ENCODE data around the gene TTC39C.

TTC39C gene

DNA sequence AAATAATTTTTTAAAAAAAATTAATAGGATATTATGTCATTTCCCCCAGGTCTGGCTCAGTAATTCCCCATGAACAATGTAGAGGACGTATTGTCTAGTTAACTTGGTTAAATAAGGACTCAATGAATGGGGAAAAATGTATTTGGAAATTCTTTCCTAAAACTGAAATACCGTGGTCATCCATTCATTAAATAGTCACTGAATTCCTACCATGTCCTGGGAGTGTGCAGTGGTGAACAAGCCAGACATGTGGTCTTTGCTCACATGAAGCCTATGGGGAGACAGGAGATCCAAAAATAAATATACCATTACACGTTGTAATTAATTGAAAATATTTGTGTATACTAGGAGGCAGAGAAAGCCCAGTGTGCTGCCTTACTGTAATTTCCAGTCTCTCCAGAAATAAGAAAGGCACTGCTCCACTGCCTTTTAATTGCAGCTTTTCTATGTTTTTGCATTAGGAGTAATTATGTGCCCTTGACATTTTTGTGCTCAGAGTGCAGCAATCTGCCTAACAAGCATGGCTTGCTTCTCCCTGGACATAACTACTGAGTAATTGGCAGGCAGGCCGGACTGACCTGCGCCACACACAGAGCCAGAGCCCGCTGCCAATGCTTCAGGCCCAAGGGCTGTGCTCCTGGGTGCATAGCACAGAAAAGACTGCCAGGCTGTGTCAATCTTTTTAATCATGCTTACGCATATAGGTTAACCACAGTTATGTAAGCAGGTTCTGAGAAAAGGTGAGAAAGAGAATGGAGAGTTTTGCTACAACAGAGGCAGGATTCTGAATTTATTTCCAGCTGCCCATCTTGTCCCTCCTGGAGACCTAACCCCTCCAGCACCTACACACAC is 22.2 kb upstream of the TTC39C start:
- DNase-seq (ENCODE audit: low read depth, low spot score), result no peak

DNA sequence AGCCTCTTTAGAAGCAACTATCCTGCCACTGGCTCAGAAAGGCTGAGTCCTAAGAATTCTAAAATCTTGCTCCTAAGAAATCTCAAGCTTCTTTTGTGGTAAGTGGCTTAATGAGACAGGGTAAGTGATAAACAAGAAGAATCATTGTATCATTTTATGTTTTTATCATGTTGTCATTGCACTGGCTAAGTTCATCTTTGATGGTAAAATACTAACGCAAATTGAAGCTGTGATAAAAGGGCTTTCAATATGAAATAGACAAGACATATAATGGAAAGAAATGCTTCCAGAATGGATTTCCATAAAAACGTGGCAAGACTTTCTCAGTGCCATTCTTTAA is 21.6 kb upstream of the TTC39C start:
- no peak for DNase-seq (ENCODE audit: low read depth, low spot score)

DNA sequence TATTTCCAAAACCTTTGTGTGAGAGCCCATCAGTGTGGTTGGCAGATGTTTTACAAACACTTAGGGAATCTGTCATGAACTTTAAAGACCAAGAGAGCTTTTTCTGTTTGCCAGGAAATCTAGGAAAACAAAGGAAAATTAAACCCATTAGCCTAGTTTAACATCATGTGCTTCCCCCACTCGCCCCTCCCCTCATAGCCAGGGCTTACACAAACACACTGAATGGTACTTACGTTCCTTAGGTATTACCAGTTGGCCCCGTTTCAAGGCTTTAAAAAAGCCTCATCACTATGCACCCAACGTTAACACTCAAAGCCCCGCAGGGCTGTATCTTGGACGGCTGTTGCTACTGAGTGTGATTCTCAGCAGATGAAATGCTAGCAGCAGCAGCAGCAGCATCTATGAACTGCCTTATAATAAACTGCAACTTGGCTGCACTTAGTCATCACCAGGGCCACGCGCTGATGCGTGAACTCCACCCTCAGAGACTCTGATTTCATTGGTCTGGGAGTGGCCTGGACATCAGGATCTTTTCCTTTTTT is 20.1 kb upstream of the TTC39C start:
- no peak for DNase-seq (ENCODE audit: low read depth, low spot score)

DNA sequence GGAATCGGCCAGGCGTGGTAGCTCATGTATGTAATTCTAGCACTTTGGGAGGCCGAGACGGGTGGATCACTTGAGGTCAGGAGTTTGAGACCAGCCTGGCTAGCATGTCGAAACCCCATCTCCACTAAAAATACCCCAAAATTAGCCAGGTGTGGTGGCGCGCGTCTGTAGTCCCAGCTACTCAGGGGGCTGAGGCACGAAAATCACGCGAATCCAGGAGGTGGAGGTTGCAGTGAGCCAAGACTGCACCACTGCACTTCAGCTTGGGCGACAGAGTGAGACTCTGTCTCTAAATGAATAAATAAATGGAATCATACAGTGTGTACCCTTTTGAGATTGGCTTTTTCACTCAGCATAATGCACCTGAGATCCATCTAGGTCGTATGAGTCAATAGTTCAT is 19.4 kb upstream of the TTC39C start:
- no peak for DNase-seq (ENCODE audit: low read depth, low spot score)

- no peak for DNase-seq (ENCODE audit: low read depth, low spot score)
Measured at GRCh38 chr18:23998018-23998417, 16.5 kb upstream of the TTC39C start.

DNA sequence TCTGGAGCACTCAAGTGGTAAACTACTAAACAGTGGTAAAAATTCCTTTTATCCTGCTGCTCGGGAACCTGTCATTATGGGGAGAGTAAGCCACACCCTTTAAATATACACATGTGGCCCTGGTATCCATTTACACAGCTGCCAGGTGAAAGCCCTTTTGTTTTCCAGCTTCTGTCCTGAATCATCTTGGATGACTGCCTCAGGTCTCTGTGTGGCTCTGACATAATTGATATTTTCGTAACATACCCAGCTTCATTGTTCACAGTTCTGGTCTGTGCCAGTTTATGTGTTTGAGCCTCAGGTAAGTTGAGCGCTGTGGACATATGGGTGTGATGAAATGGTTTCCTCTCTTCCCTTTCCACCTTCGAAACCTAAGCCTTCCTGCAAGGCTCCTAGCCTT is 15.7 kb upstream of the TTC39C start:
- no peak for DNase-seq (ENCODE audit: low read depth, low spot score)

DNA sequence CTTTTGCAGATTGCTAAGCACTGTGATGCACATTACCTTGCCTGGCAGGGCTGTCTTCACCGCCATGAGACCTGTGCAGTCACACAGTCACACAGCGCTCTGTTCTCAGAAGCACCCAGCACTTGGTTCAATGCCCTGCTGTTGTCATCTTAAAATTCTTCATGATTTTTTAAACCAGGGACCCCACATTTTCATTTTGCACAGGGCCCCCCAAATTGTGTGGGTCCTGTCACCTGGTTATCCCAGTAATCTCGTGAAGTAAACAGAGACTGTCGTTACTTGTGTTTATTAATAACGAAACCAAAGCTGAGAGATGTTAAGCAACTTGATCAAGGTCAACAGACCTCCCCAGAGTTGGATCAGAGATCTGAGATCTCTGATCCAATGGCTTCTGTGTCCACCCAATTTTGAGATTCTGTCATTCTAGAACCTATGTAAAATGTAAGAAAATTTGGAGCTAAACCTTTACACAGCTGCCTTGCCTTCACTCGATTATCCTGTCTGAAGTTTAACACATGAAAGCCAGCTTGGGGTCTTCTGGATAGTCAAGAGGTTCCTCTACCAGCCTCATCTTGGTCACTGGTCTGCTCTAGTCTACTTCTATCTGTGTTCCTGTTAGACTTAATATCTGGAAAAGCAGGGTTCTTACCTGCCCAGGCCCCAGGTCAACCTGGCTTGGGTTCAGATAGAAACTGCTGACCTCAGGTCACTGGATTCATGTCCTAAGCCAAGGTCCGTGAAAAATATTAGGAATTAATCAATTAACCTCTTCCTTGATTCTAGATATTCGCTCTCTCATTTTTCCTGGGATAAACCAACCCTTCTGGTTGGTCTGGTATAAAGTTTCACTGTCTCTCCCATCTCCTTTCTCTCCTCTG is 13.7 kb upstream of the TTC39C start:
- no peak for DNase-seq (ENCODE audit: low read depth, low spot score)

DNA sequence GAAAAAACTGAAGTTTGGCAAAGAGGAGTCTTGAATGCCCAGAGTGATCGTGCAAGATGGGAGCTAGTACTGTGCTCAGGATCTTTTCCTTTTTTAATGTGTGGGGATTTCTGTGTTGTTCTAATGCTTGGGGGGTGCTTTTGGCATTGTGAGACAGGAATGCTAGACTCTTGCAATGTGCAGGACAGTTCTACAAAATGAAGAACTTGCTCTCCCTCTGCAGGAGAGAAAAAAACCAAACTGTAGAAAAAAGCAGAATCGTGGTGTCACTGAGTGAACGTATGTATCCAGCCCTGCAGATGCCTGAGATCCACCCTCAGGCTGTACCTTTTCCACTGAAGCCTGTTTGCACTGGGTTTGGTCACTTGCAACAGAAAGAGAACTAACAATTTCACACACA is 12.1 kb upstream of the TTC39C start:
- DNase-seq (ENCODE audit: low read depth, low spot score), result no peak

GRCh38 chr18:24003288-24003687 is 11.3 kb upstream of the TTC39C start:
- DNase-seq (ENCODE audit: low read depth, low spot score), result no peak

GRCh38 chr18:24003903-24004640 is 10.5 kb upstream of the TTC39C start:
- DNase-seq (ENCODE audit: low read depth, low spot score), result no peak

DNA sequence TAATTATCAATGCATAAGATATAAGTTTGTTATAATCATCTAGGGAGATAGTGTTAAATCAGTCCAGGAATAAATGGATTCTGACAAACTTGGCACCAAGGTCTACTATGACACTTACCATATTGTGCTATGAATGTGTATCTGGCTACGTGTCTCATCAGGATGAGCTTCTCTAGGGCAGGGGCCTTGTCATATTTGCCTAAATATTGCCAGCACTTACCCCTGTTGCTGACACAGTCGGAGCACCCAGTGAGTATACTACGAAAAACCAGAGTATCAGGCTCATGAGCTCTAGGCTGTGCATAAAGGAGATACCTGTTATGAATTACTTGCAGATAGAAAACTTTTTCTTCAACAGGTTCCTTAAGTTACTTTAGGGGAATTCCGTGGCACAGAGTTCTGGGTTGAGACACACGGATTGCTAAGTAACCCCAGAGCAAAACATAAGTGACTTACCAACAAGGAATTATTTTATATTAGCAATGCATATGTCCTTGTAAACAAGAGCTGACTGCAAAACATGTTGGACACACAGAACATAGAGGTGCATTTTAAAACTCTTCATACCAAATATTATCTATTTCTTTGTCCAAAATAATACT is 7.7 kb upstream of the TTC39C start:
- no peak for DNase-seq (ENCODE audit: low read depth, low spot score)

DNA sequence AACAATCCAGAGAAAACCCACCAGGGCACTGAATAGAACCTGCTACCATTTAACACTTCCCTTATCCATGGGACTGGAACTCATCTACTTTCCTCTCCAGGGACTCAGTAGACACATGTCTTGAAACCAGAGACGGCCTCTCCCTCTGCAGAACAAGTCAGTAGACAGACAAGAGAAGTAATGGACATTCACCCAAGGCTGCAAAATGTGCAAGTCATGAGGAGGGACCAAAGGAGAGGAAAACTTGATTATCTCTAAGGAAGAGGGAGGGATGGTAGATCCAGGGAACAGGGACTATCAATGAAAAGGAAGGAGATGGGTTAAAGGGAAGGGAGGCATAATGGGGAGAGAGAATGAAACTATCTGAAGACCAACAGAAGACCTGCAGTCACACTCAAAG is 5.3 kb upstream of the TTC39C start:
- no peak for DNase-seq (ENCODE audit: low read depth, low spot score)

DNA sequence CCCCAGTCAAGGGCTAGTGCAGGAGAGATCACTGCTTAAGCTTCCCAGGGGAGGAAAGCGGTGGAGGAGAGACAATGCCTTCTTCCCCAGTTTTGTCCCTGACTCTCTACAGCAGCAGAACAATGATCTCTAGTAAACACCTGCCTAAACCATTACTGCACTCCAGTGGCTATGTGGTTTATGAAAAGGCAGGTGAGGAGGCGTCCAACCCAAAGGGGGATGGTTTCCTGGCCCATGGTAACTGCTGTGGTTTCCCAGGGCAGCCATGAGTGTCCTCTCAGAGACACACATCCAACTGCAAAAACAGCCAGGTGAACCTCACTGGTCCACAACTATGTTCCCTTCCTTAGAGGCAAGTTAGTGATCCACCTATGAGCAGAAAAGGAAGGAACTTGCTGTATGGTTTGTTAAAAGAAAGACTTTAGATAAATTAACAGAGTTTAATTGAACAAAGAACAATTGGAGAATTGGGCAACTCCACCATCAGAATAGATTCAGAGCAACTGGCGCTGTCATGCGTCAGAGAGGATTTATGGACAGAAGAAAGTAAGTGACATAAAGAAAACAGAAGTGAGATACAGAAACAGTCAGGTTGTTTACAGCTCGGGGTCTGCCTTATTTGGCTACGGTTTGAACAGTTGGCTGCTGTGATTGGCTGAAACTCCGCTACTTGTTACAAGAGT is 4.8 kb upstream of the TTC39C start:
- DNase-seq (ENCODE audit: low read depth, low spot score), result no peak

DNA sequence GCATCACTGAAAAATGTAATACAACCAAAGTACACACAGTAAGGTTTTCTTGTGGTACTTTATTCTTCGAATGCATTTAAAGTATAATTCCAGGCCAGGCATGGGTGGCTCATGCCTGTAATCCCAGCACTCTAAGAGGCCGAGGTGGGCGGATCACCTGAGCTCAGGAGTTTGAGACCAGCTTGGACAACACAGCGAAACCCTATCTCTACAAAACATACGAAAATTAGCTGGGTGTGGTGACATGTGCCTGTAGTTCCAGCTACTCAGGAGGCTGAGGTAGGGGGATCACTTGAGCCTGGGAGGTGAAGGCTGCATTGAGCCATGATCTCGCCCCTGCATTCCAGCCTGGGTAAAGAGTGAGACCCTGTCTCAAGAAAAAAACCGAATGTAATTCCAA is 3.9 kb upstream of the TTC39C start:
- DNase-seq (ENCODE audit: low read depth, low spot score), result no peak

DNA sequence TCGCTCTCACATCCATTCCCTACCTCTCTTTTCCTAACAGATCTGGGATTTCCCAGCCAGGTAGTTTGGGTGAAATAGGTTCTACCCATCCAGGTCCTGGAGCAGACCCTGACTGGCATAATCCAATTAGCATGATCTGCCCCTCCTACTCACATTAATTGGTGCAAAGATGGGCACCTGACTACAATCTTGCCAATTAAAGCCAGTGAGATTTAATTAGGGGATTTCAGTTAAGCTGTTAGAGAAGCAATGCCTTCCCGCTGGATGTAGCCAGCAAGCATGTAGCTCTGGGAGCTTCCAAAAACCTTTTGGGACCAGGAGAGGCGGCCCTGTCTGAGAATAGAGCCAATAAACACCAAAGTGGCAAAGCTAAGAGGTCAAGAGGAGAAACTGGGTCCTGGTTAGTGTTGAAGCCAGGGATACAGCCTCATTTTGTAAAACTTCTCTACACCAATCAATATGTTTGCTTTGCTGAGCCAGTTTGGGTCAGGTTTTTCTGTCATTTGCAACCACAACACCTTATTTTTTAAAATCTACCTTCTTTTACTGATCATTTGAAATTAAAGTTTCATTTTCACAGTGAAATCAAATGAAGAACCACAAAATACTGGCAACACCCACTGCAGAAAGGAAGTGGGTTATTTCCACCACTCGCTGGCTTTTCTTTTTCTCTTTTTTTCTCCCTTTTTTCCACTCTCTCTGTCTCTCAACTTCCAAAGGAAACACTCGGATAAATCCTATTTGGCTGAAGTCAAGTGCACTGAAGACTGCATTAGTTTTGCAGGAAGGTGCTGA is 3.2 kb upstream of the TTC39C start:
- DNase-seq (ENCODE audit: low read depth, low spot score), result no peak

DNA sequence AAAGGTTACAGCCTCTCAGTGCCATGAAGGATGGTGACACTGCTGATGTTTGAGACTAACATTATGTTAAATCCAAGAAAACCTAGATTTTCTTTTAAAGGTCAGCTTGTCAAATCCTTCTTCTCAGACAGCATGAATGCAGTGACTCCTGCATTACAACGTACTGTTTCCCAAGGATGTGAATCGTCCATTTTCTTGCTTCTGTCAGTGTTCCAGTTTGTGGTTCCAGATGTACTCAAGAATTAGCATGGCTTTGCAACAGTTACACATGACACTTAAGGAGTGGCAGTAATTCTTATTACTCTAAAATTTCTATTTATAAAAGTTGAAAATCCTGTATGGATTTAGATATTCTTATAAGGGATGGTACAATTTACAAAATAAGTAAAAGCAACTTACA is 1.5 kb upstream of the TTC39C start:
- DNase-seq (ENCODE audit: low read depth, low spot score), result no peak

DNA sequence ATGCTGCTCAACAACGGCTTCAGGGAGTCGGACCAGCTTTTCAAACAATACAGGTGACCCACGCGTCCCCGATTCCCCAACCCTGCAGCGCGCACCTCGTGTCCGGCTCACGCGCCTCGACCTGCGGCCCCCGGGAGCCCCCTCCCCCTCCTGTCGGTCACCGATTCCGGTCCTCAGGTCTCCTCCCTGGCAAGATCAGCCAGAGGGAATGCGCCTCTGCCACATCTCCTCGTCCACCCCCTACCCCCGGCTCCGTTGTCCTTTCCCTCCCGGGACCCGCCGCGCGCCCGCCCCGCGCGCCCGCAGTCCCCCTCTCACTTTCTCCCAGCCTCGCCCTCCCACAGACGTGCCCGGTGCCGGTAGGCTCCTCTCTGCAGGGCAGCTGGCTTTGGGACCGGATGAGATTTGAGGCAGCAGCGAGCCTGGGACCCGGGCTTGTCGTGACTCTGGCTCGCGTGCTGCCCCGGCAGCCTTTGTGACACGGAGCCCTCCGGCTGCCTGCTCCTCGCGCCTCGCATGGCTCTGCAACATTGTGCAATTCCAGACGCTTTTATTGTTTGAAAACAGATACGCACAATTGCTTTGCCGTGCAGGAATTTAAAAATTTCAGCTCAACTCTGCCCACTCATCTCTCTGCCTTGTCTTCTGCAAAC is 558 bp downstream of the TTC39C start:
- no peak for DNase-seq (ENCODE audit: low read depth, low spot score)

GRCh38 chr18:24015639-24016631 is 1.4 kb downstream of the TTC39C start:
- no peak for DNase-seq (ENCODE audit: low read depth, low spot score)
